ENCODE results near the gene SYF2.
"Not testable (repeated sequence)": the region's sequence is repeated elsewhere in the genome, so short reads cannot be mapped to it uniquely, and the experiment has no call there.

The SYF2 gene

GRCh38 chr1:25245809-25246599, 13.7 kb upstream of the SYF2 start:
- peak; percentile 23 for DNase-seq

GRCh38 chr1:25245393-25245792, 13.1 kb upstream of the SYF2 start:
- DNase-seq, result no peak

DNA sequence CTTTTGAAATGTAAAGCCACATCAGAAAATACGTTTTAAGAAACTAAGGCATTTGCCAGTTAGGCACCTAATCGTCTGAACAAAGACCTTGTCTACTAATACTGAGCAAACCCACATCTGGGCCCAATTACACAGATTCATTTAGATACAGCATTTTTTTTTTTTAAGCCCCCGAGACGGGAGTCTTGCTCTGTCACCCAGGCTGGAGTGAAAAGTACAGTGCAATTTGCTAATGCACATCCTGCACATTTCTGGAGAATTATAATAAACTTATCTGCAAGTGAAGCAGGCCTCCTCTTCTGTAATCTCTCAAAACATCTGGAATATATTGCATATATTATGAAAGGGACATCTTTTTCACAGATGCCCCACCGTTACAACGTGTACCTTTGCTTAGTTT, 11.6 kb upstream of the SYF2 start:
- DNase-seq, result no peak

- peak; percentile 61 for DNase-seq
These were observed 7.6 kb upstream of the SYF2 start for GRCh38 chr1:25239681-25240541.

DNA sequence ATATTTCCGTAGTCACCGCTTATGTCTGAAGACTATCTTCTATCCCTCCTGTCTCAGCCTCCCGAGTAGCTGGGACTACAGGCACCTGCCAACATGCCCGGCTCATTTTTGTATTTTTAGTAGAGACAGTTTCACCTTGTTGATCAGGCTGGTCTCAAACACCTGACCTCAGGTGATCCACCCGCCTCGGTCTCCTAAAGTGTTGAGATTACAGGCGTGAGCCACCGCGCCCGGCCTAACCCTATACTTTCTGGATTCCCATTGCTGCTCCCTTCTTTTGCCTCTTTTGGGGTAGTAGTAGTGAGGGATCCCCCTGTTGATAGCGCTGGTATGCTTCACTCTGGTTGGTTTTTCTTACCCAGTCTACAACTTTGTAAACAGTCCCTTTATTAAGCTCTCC, 5.7 kb upstream of the SYF2 start:
- no peak for DNase-seq

- not testable (repeated sequence) for DNase-seq
These were observed 4.0 kb upstream of the SYF2 start for GRCh38 chr1:25236261-25236660.

- not testable (repeated sequence) for DNase-seq
These were observed 3.1 kb upstream of the SYF2 start for GRCh38 chr1:25235411-25235810.

GRCh38 chr1:25232866-25233784, 823 bp upstream of the SYF2 start:
- peak; percentile 50 for DNase-seq

DNA sequence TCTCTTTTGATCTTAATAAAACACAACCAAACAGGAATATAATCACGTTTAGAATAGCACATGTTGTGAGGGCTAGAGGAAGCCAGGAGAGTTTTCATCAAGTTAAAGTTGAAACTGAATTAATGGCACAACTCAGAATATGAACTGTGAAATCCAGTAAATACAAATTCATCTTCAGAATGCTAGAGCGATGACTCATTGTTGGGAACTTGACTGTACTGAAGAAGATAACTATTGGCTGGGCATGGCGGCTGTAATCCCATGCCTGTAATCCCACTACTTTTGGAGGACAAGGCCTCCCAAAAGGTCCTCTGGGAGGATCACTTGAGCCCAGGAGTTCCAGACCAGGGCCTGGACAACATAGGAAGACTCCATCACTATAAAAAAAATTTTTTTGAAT, 8.8 kb downstream of the SYF2 start:
- no peak for DNase-seq

DNA sequence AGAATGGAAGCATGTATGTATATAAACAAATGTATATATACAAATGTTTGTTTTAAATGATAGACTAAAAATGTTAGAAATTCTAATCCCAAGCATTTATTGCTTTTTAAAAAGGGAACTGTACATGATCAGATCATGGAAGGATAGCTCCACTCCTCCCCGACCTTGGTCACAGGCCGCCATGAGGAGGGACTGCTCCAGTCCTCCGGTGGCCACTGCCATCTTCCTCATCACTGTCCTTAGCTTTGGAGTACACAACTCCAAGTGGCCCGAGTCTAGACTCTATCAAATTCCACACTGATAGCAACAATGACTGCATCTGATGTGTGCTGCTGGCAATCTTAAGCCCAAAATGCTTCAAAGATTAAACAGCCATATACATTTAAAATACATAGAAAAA, 9.7 kb downstream of the SYF2 start:
- no peak for DNase-seq

GRCh38 chr1:25220666-25221065, 11.6 kb downstream of the SYF2 start:
- DNase-seq, result no peak

GRCh38 chr1:25219661-25220251, 12.5 kb downstream of the SYF2 start:
- no peak for DNase-seq

GRCh38 chr1:25217598-25218232, 14.6 kb downstream of the SYF2 start:
- DNase-seq, result no peak

DNA sequence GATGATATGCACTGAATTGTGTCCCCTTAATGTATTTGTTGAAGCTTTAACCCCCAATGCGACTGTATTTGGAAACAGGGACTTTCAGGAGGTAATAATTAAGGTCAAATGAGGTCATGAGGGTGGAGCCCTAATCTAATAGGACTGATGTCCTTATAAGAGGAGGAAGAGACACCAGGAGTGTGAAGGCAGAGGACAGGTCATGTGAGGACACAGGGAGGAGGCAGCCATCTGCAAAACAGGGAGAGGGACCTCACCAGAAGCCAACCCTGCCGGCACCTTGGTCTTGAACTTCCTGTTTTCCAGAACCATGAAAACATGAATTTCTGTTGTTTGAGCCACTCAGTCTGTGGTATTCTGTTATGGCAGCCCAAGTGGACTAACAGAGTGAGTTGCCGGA, 15.3 kb downstream of the SYF2 start:
- DNase-seq, result no peak

GRCh38 chr1:25216123-25216522, 16.2 kb downstream of the SYF2 start:
- DNase-seq, result no peak

DNA sequence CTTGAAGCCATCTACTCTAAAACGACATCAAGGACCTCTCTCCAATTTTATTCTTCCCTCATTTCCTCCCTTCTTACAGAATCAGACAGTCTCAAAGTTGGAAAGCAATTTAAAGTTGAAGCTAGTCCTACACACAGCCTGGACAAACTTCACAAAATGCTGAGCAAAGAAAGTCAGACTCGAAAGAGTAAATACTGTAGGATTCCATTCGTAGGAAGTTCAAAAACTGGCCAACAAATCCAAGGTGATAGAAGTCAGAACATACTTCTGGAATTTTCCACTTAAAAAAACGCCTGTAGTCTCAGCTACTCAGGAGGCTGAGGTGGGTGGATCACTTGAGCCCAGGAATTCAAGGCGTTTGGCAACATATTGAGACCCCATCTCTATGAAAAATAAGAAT, 19.6 kb downstream of the SYF2 start:
- no peak for DNase-seq

DNA sequence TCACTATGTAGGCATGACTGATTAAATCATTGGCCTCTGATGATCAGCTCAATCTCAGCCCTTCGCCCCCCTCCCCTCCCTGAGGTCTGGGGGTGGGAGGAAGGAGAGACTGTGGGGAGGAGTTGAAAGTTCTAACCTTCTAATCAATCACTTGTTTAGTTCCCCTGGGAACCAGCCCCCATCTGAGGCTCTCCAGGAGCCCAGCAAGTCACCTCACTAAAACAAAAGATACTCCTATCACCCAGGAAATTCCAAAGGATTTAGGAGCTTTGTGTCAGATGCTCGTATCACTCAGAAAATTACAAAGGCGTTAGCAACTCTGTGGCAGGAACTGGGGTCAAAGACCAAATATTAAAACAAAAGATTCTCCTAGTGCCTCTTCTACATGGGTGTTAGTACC, 21.6 kb downstream of the SYF2 start:
- DNase-seq, result no peak

- DNase-seq, result no peak
These were observed 22.8 kb downstream of the SYF2 start for GRCh38 chr1:25209516-25209915.

DNA sequence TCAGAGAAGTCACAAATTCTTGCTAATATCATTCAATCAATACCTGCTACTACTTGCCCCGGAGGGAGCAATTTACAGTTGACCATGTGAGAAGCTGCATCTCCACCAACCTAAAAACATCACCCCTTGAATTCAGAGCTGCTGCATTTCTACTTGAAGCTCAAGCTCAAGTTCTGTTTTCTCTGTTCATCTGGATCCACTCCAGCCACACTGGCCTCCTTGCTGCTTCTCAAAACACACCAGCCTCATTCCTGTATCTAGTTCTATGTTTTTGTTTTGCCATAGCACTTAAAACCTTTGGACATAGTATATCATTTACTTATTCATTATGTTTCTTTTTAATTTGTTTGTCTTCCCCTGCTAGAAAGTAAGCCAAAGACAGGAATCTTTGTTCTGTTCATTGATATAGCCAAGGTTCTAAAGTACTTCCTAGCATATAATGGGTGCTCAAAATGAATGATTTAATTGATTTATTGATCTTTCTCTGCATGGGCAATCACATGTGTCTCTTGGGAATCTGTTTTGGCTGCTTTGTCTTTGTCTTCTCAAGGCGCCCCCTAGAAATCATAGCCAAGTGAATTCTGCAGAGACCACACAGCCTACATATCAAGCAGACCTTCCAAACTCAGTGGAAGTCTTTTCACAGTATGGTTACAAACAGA, 23.6 kb downstream of the SYF2 start:
- no peak for DNase-seq

DNA sequence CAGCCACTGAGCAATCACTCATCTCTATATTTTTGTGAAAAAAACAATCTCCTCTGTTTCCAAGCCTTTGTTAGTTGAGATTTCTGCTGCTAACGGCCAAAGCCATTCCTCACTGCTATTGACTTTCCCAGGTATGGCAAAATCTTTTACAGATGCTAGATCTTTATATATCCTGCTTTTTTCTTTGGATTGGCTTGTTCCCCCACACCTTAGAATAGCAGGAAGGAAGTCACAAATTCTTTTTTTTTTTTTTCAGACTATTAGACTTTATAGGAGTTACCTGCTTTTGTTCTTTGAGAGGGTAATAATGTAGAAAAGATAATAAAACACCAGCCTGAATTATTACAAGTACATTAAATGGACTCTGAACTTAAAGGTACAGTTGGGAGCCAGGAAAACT, 24.2 kb downstream of the SYF2 start:
- no peak for DNase-seq

- DNase-seq, result no peak
These were observed 26.1 kb downstream of the SYF2 start for GRCh38 chr1:25206201-25206600.

DNA sequence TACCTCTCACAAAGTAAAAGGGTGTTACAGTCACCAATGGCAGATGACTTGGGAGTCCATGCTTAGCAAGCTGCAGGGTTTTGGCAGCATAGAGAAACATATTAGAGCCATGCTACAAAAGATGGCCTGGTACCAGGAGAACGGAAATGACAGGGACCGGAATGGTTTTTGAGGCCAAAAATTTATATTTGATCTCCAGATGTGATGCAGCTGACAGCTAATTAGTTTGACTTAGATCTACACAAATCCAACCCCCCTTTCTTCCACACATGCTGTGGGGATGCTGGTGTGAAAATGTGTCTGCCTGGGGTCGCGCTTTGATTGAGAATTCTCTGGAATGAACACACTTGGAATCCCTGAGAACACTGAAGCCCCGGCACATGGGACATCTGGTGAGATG, 26.5 kb downstream of the SYF2 start:
- no peak for DNase-seq

Data from kidney glomerular epithelial cell (primary cell).